Endometrial microvascular endothelial cells (primary cell): ENCODE measurements around the gene DNAJC1. TPM values are rescaled to one million over a fixed set of nuclear protein-coding genes. Genes with fewer than 3 reads are reported as not detected.

Experiments
- in situ Hi-C: cut with HindIII; loops from 2 replicates; pipeline ENCODE4 v1.10.0; 2017; ENCODE audit warnings: low sequenced_read_pairs, low pct_unique_long_range_greater_than_20kb; ENCODE audit errors: inconsistent ontology term
- total RNA-seq: library from RNA; depleted of rRNA; stranded (reverse); fragments of >200 nt; gene quantifications from one replicate; pipeline ENCODE4 v1.2.3, GENCODE V29; 2015; ENCODE audit errors: inconsistent ontology term

The DNAJC1 gene
- total RNA-seq, 1 donor from 2014 or later, result 15.0 TPM

DNA sequence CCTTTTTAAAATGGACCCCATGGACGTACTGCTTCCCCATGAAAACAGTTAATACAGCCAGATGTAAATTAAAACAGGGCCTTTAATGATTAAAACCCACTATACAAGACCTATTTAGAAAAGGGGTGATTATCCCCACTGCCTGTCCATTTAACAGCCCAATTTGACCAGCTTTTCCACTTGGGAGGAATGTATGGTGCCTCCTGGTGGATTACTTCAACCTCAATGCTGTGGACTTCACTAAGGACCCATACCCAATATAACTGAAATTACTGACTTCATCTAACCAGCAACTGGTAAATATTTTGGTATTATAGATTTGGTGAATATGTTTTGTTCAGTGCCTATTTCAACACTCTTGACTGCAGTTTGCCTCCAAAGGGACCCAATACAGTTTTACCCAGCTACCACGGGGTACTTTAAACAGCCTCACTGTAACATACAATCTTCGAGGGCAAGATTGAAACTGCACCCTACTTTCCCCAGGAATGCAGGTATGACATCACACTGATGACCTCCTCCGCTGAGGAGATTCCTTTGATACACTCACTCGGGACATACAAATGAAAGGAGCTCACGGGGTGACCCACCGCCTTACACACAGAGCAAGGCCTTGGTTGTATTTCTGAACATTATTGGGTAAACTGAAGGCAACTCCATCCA lies 192.8 kb downstream of the DNAJC1 start:
- in situ Hi-C loops, result no loop called here

DNA sequence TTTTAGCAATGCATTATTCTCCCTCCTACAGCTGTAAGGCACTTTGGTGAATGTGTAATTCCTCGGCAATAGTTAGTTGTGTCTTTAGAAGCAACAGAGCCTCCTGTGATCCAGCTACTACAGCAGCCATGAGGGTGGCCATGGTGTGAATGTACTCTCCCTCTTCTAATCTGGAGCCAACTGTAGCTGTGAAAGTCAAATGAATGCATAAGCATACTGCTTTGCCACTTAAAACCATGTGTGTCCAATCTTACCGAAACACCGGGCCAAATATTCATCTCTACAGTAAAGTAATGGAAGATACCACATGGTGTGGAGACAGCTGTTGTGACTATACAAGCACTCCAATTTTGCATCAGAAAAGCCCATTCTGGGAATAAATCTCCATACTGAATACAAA lies 195.0 kb downstream of the DNAJC1 start:
- in situ Hi-C loops, result no loop called here

DNA sequence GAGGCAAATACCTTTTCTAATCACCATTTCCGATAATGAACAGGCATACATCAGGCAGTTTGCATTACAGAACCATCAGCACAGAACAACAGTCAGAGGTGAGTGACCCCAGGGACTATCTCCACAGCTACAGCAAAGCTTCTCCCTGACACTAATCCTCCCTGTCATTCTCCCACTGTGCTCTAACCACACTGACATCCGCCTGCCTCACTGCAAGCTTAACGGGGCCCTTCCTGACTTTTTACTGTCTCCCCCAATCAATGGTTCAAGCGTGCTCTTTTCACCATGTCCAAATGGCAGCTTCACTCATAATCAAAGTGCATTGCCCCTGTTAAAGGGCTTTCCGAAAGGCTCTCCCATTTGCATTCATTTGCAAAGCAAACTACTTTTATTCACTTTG lies 196.3 kb downstream of the DNAJC1 start:
- in situ Hi-C loops, result no loop called here

DNA sequence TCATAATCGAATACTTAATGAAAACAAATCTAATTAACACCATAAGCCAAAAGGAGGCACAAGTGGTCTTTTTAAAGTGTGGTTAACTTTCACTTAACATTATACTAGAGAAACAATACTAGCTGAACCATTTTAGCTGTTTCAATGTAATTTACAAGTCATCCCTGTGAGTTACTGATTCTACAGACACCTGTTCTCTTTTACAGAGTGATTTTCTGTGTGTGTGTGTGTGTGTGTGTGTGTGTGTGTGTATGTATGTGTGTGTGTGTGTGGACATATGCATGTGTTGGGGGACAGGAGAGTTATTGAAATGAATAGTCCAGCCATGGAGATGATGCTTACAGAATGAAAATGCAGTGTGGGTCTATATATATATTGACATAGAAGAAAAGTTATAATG lies 200.2 kb downstream of the DNAJC1 start:
- in situ Hi-C loops, result no loop called here

DNA sequence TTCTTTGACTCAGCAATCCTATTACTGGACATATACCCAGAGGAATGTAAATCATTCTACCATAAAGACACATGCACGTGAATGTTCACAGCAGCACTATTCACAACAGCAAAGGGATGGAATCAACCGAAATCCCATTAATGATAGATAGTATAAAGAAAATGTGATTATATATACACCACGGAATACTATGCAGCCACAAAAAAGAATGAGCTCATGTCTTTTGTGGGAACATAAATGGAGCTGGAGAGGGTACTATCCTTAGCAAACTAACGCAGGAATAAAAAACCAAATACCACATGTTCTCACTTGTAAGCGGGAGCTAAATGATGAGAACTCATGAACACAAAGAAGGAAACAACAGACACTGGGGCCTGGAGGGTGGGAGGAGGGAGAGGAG lies 201.9 kb downstream of the DNAJC1 start:
- in situ Hi-C loops, result no loop called here

DNA sequence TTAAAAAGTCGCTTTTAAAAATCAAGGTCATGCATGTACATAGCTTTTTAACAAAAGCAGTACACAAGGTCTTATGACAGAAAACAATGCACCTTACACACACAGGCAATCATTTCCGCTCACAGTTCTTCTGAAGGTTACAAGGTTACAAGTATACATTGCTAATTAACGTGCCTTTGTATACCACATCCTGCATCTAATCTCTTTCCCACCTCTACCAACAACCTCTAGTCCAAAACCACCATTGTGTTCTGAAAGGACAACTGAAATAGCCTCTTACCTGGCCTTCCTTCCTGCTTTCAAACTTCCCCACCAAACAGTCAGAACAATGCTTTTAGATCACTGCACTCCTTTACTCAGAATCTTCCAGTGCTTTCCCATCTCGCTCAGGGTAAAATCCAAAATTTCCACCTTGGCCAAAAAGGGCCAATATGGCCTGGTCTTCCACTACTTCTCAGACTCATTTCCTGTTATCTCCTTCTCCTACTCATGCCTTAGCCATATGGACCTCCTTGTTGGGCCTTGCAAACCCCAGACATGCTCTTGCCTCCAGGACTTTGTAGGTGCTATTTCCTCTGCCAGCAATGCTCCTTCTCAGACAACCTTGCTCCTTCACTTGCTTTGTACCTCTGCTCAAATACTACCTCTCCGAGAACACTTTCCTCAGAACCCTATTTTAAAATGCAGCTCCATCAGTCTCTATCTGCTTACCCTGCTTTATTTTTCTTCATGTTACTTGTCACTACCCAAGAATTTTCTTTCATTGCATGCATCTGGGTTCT lies 205.4 kb downstream of the DNAJC1 start:
- in situ Hi-C loops, result no loop called here

DNA sequence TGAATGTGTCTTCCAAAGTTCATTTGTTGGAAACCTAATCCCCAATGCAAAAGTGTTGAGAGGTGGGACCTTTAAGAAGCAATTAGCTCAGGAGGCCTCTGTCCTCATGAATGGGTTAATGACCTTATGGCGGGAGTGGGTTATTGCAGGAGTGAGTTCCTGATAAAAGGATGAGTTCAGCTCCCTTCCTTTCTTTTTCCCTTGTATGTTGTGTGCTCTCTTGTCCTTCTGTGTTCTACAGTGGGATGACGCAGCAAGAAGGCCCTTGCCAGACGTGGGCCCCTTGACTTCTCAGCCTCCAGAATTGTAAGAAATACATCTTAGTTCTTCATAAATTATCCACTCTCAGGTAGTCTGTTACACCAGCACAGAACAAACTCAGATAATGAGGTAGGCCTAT lies 206.0 kb downstream of the DNAJC1 start:
- in situ Hi-C loops, result no loop called here

DNA sequence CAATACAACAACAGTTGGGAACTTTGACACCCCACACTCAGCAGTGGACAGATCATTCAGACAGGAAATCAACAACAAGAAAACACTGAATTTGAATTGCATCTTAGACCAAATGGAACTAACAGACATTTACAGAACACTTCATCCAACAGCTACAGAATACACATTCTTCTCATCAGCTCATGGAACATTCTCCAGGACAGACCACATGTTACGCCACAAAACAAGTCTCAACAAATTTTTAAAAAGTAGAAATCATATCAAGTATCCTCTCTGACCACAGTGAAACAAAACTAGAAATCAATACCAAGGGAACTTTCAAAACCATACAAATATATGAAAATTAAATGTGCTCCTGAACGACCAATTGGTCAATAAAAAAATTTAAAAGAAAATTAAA lies 212.3 kb downstream of the DNAJC1 start:
- in situ Hi-C loops, result no loop called here

DNA sequence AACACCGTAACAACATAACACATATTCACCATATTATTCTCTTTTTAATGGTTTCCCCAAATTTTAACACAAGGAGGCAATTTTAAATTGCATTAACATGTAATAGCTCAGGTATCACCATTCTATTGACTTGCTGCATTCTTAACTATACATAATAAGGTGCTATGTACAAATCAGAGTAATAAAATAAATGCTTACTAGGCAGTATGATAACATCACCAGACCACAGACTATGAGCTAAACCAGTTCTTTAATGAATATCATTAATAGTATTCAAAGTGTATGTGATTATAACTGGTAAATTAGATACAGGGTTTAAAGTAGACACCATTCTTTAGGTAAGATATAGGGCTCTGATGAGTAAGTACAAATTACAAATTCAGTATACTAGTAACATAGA lies 226.6 kb downstream of the DNAJC1 start:
- in situ Hi-C loops, result no loop called here

DNA sequence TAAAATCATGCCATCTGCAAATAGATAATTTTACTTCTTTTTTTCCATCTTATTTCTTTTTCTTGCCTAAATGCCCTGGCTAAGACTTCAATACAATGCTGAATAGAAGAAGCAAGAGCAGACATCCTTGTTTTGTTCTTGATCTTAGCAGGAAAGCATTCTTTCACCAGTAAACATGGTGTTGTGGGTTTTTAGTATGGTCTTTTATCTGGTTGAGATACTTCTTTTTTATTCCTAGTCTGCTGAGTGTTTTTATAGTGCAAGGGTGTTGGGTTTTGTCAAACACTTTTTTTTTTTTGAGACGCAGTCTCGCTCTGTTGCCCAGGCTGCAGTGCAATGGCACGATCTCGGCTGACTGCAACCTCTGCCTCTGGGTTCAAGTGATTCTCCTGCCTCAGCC lies 232.3 kb downstream of the DNAJC1 start:
- in situ Hi-C loops, result no loop called here

DNA sequence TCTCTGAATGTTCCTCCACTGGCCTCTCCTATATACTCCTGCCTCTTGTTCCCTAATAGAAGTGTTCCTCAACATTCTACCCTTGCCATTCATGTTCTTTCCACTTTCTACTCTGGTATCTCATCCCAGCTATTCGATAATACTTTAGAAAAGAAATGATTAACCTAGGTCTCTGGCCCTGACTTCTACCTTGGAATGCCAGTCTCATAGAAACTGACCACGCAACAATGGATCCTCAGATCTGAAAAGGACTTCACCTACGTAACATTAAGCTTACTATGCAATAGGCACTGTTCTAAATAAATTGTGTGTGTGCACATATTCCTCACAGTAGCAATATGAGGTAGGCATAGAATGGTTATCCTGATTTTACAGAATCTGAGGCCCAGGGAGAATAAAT lies 234.5 kb downstream of the DNAJC1 start:
- in situ Hi-C loops, result no loop called here

DNA sequence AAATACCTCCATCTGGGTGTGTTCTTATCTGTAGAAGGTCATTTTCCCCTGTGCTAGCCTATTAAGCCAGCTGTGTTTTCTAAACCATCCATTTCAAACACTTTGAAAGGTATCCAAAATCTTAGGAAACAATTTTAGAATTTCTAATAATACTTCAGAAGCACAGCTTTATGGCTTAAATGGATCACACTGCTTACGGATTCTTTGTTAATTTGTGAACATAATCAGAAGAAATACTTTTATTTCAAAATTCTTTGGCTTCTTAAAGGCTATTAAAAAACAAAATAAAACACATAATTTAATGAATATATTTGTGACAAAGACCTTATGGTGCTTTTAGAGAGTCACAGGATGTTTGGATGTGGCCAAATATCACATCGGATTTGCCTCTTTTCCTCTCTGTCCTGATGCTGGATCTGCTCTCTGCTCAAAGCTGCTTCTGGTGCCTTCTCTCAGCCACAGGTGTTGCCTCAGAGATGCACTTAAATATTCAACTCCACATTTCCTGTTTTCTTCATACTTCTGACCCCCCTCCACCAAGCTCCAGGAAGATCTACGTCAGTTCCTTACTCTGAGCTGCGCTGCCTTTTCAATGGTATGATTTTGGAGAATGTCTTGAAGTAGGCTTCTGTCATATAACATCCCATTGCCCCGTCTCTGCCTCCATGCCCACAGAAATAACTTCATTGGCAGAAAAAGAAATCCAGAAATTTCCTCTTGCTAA lies 238.9 kb downstream of the DNAJC1 start:
- in situ Hi-C loops, result no loop called here

DNA sequence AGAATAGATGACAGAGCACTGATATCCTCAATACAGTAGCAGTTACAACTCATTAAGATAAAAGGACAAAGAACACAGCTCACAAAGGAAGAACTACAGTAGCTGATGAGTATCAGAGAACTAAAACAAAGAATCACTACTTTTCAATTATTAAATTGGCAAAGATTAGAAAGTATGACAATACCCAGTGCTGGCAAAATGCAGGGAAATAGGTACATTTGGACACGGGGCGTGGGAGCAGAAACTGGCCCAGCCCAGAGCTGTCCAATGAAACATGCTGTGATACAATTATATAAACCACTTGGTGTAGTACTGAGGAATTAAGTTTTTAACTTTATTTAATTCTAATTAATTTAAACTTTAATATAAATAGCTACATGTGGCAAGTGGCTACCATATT lies 243.2 kb downstream of the DNAJC1 start:
- in situ Hi-C loops, result no loop called here

DNA sequence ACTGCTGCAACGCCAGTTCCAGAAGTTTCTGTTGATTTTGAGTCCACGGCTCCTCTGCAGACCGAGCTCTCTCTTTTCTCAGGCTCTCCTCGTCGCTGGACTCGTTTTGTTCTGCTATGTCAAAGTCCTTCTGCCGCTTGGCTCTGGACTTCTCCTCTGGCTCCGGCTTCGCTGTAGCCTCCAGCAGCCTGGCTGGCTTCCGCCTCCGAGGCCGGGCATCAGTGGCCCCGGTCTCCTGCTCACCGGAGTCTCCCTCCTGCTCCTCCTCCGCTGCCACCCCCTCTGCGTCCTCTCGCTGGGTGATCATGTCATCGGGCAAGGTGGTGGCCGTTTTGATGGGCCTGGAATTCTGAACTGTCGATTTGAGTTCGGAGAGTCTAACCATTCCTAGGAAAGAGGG lies 244.3 kb downstream of the DNAJC1 start:
- in situ Hi-C loops, result no loop called here

DNA sequence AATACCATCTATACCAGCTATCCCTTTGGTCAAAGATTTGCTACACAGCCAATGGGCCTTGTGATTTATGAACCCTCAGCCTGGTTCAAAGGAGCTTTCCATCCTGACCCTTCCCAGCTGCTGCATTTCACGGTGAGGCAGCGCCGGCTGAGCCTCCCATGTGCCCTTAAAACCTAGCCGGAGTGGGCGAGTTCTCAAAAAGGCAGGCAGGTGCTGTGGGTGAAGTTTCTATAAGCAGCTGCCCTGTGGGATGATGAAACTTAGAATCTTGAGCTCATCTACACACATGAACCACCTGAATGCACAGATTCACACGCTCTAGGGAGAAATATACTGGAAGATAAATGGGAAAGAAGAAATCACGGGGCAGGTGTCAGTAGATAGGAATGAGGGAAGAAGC lies 244.8 kb downstream of the DNAJC1 start:
- in situ Hi-C loops, result no loop called here

DNA sequence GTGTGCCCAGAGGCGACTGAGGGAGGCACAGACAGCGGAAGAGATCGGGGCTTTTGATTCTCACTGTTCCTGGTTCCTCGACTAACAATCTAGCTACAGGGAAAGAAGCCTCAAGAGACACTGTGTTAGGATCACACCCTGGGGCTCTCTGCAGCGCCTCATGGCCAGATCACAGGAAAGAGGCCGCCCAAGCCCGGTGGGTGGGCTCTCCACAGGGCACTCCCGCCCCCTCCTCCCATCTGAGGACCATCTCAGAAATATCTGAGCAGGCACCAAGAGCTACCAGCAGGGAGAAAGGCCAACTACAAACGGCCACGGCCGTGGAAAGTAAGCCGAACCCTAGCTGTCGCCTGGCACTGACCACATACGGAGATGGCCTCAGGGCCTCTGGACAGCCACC lies 245.3 kb downstream of the DNAJC1 start:
- in situ Hi-C loops, result no loop called here

DNA sequence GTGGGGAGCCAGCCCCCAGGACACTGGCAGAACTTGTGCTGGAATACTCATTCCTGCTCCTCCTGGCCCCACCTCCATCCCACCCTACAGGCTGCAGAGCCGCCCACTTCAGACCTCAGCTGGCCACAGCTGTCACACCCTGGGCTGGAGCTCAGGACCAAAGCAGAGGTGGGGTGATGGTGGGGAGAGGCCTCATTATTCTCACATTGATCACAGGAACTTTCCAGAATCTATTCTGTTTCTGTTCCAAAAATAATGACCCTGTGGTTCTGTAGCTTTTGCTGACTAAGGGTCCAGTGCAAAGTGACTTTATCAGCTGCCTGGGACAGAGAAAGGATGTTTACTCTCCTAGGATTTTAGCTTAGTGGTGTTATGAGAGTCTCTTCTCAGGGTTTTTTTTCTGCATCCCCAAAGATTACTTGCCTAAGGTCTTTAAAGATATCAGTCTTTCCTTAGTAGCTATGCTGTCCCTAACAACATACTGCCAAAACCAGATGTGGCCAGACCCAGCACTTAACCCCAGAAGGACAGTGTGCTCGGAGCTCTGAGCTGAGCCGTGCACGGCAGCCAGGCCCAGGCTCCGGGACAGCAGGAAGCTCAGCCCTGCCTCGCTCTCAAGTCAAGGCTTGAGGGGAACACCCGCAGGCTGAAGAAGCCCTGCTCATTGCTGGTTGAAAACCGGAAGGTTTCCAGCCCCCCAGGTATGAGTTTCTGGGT lies 246.2 kb downstream of the DNAJC1 start:
- in situ Hi-C loops, result no loop called here

DNA sequence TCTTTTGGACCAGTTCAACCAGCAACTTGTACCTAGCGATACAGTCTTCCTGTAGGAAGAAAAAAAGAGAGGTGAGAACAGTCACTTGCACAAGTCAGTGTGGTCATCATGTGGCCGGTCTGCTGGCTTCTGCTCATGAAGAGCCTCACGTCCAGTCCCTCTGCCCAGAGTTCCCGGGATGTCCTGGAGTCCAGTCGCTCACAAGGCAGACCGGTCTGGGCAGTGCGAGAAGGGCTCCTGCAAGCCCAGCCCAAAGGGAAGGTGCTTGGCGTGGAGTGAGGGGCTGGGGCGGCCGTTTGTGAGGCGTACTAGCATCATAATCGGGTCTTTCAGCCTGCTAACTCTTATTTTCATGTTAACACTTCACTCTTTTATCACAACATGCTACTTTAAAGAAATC lies 246.8 kb downstream of the DNAJC1 start:
- in situ Hi-C loops, result no loop called here

DNA sequence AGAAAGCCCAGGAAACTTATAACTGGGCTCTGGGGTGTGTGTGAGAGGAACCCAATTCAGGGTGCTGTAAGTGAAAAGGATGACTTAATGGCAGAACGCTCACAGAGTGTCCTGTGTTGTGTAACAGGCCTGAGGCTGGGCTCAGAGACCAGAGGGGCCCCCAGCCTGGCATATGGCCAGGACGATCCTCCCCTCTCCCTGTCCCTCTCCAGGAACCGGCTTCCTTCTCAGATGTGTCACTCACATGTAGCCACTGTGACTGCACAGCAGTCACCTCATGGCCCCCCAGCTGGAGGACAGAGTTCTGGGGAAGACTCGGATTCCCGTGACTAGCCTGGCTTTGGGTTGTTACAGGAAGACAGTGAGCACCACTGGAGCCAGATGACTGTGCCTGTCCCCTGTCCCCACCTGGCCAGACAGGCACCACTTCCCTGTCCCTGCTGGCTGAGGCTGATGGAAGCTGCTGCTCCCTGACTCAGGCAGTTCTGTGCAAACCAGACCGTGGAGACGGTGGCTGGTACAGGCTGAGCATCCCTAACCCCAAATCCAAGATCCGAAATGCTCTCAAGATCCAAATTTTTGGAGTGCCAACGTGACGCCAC lies 249.0 kb downstream of the DNAJC1 start:
- in situ Hi-C loops, result no loop called here
